SH-SY5Y (cell line): ENCODE measurements around the gene FAM161B.

Source experiments
- GATA2 ChIP-seq: IDR thresholded peaks from 2 replicates; pipeline ENCODE4 v1.6.1; 2011; ENCODE audit warnings: mild to moderate bottlenecking, low read depth, low read length
- GATA3 ChIP-seq: IDR thresholded peaks from 2 replicates; pipeline ENCODE4 v1.6.1; 2011; ENCODE audit warnings: low read depth, mild to moderate bottlenecking, low read length, moderate library complexity

The FAM161B gene

DNA sequence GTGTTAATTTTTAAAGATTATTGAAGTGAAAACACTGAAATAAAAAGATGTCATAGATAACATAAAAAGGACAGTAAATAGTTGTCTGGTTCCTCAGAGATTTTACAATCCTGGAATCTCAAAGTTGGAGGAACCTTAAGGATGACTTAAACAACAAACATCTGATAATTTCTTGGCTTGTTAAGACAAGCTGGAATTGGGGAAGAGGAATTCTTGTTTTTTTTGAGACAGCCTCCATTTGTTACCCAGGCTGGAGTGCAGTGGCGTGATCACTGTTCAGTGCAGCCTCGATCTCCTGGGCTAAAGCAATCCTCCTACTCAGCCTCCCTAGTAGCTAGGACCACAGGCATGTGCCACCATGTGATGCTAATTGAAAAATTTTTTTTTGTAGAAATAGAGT is 60.9 kb downstream of the FAM161B start:
- no peak for TF ChIP-seq GATA3
- no peak for TF ChIP-seq GATA2

DNA sequence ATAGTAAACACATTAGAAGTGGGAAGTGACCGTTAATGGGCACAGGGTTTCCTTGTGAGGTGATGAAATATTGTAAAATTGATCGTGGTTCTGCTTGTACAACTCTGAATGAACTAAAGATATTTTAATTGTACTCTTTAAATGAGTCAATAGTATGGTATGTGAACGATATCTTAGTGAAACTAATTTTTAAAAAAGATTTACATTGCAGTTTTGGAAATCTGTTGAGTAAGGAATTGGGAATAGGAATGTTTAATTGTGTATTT is 61.5 kb downstream of the FAM161B start:
- no peak for TF ChIP-seq GATA2
- no peak for TF ChIP-seq GATA3

DNA sequence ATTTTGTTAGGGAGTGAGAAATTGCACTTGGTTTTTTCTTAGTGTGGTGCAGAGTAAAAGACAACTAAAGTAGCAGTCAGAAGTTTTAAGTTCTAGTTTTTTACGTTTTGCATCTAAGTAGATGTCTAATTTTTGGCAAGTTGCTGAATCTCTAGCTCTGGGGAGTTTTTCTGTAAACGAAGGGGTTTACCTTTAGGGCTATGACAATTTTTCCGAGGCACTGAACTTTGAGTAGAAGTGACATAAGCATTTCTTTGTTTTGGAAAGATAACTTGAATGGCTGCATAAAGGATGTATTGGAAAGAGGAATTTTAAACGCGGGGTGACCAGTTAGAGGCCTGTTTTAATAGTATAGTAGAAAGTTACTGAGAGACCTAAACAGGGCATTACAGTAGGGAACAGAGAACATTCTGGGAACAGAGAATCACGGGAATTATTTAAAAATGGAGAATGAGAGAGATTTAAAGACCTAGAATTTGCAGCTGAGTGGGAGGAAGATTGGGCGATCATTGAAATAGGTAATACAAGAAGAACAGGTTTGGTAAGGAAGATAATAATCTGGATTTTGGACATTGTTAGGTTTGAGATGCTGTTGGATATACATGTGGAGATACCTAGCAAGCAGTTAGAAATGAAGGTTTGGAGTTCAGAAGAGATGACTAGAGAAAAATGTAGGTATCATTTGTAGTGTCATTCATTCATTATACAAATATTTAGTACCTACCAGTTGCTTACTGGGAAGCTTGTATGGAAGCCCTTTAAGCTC is 62.0 kb downstream of the FAM161B start:
- TF ChIP-seq GATA3 (no peak), GATA2 (no peak)

DNA sequence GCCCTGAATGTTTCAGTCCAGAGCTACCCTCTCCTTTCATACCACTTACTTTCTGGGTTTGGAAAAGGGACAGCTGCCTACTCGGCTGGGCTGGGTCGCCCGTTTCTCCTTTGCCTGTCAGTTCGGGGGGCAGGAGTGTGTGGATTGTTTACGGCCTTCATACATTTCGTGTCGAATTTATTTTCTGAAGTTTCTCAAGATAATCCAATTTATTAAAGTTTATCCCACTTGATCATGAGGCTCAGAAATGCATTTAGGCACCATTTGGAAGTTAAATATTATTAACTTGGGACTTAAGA is 62.6 kb downstream of the FAM161B start:
- TF ChIP-seq GATA2 (no peak), GATA3 (no peak)

DNA sequence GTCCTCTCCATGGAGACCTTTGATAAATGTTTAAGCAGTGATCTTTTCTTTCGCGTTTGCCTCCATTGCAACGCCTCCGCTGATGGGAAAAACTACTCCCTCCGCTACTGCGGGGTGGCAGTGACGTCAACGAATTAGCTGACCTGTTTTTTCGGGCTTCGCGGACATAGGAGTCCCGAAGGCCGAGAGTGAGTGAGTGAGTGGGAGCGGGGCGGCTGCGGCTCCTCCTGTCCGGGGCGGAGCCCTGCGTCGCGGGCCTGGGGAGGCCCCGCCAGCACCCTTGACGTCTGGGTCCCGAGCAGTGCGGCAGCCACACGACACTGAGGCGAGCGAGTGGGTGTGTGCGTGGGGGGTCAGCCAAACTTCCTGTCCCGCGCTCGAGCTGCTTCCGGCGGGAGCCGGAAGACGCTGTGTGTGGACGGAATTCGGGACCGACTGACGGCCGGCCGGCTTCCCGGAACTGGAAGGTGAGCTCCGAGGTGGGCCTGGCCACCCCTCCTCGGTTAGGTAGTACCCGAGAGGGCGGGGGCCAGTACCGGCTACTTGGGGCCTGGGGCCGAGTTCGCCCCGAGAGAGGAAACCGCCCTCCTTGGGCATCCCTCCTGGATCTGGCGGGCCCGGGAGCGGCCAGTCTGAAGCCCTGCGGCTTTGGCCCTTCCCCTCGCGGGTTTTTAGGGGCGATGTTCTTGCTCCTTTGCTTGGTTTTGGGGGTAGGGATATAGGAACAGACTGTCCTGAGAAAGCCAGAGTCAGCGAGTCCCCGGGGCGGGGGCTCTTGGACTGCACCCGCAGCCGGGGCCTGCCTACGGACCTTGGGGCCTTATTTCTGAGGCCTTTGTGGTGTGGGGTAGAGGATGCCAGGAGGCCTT is 63.2 kb downstream of the FAM161B start, which contains the start of gene ZNF410:
TSS of gene ZNF410 (plus strand) at position 411 of the 869 bp plus-strand sequence. CDS start 5,317 bp downstream, outside the sequence.
- TF ChIP-seq GATA3 (no peak), GATA2 (no peak; the same call in 1 of the 2 replicates)

DNA sequence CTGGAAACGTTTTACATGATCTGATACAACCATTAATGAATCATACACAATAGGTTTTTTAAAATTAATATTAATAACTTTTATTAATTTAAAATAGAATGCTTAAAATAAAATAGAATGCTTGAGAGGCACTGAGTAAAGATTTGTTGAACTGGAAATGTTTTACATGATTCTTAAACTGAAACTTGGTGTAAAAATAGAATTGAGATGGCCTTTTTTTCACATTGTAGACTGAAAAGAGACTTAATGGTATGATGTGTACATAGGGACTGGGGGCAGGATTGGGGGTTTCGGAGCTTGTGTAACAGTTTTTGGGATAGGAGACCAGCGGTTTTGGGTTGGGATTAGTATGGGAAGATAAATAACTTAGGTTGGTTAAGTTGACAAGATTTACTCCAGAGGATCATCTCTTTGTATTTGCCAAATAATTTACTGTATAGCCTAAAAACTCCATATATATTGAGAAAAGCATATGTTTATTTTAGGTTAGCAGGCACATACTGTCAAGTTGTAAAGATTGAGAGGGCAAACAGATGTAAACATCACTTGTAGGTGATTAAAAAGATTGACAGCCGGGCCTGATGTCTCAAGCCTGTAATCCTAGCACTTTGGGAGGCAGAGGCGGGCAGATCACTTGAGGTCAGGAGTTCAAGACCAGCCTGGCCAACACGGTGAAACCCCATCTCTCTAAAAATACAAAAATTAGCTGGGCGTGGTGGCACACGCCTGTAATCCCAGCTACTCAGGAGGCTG is 65.3 kb downstream of the FAM161B start:
- TF ChIP-seq GATA2 (no peak), GATA3 (no peak)
